Right renal pelvis (tissue), 4 donors: ENCODE results near the gene C11orf86. TPM values are rescaled to one million over a fixed set of nuclear protein-coding genes. Genes with fewer than 3 reads are reported as not detected.
"Not testable (repeated sequence)": the region's sequence is repeated elsewhere in the genome, so short reads cannot be mapped to it uniquely, and the experiment has no call there.

Experiments used
- DNase-seq, 4 donors: peaks; one replicate each; pipeline ENCODE4 v3.0.0-alpha.2; 2013; ENCODE audit warnings: low read depth in 4 of 4, low spot score in 3 of 4, missing footprints in 1 of 4
- polyA plus RNA-seq, 4 donors: library from polyadenylated mRNA; unstranded; fragments of 120-200 nt; gene quantifications; one replicate each; pipeline ENCODE4 v1.2.1, GENCODE V29; 2013; ENCODE audit not compliant: insufficient read length in 4 of 4

C11orf86 gene
- polyA plus RNA-seq, 4 donors, result 0.17 TPM; not detected in 3

DNA sequence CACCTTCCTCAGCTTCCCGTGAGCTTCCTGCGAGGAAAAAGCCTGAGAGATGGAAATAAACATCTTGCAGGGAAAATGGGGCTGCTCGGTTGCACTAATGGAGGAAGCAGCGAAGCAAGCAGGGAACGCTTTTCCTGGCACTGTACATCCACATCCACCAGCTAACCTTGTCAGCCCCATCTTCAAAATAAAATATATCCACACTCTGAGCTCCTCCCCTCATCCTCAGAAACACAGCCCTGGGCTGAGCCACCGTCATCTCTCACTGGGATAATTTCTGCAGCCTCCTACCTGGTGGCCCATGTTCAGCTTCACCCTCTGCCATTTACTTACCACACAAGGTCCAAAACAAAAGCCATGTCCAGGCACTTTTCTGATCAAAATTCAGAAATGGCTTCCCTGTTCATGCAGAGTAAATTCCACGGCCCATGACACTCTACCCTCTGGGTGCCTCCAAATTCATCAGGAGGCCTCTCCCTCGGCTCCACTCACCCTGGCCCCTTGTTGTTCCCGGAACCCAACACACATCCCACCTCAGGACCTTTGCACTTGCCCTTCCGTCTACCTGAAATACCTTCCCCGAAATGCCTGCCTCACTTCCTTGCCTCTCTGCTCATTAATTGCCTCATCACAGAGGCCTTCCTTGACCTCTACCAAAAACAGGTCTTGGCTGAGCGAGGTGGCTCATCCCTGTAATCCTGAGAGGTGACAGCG lies 13.0 kb downstream of the C11orf86 start:
- no peak for DNase-seq

DNA sequence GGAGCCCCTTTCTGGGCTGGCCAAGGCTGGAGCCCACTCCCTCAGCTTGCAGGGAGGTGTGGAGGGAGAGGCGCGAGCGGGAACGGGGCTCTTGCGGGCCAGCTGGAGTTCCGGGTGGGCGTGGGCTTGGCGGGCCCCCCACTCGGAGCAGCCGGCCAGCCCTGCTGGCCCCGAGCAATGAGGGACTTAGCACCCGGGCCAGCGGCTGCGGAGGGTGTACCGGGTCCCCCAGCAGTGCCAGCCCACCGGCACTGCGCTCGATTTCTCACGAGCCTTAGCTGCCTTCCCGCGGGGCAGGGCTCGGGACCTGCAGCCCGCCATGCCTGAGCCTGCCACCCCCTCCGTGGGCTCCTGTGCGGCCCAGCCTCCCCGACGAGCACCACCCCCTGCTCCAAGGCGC lies 13.6 kb downstream of the C11orf86 start:
- not testable (repeated sequence) for DNase-seq

DNA sequence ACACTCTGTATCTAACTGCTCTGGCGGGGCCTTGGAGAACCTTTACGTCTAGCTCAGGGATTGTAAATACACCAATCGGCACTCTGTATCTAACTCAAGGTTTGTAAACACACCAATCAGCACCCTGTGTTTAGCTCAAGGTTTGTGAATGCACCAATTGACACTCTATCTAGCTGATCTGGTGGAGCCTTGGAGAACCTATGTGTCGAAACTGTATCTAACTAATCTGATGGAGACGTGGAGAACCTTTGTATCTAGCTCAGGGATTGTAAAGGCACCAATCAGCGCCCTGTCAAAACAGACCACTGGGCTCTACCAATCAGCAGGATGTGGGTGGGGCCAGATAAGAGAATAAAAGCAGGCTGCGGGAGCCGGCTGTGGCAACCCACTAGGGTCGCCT lies 14.3 kb downstream of the C11orf86 start:
- DNase-seq, result not testable (repeated sequence)

DNA sequence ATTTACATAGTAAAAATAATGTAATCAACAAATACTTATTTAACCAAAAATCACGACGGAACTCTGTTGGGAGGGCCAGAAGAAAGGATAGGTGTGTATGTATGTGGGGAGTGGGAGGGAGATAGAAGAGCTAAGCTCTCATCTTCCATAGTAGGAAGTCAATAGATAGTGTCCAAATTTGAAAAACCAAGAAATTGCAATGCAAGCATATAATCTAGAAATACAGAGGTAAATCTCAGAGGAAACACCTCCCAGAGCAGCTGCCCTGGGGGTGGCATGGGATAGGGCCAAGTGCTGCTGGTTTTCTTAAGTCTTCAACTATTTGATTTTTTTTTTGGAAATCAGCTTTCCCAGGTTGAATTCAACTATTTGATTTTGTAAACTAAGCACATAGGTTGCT lies 16.9 kb downstream of the C11orf86 start:
- no peak for DNase-seq

DNA sequence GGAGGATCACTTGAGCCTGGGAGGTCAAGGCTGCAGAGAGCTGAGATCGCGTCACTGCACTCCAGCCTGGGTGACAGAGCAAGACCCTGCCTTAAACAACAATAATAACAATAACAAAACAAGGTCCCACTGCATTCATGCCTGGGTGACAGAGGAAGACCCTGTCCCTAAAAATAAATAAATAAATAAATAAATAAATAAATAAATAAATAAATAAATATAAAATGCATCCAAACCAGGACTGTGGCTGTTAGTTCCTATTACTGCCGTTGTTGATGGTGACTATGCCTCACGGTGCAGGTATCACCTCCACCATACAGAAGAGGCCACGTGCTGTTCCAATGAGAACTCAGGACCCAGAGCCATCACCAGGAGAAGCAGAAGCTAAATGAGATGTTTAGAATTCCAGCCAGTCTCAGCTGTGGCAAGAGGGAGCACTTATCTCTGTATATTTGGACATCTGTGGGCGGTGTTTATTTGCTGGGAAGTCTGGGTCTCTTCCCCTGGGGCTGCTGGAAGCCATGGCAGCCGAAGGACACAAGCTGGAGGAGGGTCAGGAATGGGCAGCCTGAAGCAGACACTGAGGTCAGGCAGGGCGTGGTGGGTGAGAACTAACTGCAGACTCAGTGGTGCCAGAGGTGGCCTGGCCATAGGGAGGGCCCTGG lies 21.6 kb downstream of the C11orf86 start:
- no peak for DNase-seq

DNA sequence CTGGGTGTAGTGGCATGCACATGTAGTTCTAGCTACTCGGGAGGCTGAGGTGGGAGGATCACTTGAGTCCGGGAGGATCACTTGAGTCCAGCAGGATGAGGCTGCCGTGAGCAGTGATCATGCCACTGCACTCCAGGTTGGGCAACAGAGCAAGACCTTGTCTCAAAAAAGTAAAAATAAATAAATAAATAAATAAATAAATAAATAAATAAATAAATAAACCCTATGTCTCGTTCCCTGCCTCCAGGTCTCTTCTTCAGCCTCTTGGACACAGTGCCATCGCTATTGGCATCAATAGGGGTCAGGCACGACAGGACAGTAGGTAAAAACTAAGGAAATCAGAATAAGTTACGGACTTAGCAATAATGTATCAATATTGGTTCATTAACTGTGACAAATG lies 24.5 kb downstream of the C11orf86 start:
- no peak for DNase-seq

DNA sequence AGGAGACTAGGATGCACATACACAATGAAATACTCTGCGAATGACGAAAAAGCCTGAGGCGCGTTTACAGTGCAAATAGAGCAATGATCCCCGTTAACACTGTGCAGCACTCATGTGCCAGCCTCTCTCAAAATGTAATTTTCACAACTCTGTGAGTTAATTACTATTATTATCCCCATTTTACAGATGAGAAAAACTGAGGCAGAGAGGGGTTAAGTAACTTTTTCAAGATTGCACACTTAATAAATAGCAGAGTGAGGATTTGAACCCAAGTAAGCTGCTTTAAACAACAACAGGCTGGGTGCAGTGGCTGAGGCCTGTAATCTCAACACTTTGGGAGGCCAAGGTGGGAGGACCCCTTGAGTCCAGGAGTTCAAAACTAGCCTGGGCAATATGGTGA lies 26.2 kb downstream of the C11orf86 start:
- DNase-seq, result no peak

DNA sequence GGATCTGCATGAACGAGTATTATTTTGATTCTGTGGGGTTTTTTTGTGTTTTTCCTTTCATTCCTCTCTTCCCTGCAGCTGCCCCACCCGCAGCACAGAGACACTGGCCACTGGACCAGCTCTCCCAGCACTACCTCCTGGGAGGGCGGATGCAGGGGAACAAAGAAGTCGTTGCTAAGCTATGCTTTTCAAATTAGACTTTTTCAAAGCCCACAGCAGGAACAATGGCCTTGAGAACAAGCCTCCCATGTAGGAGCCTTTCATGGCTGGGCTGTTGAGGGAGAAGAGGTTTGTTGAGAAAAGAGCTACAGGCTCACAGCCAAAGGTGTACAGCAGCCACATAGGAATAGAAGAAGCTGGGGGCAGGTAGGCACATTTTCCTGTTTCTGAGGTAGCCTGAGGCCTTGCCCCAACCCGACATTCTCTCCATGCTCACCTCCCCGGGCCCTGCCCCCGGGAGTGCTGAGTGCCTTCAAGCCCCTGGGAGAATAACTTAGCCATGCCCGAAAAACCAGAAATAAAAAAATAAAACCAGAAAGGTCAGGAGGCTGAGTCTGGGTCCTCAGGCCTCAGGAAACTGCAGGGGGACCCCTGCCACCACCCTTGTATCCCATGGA lies 27.3 kb downstream of the C11orf86 start:
- no peak for DNase-seq

DNA sequence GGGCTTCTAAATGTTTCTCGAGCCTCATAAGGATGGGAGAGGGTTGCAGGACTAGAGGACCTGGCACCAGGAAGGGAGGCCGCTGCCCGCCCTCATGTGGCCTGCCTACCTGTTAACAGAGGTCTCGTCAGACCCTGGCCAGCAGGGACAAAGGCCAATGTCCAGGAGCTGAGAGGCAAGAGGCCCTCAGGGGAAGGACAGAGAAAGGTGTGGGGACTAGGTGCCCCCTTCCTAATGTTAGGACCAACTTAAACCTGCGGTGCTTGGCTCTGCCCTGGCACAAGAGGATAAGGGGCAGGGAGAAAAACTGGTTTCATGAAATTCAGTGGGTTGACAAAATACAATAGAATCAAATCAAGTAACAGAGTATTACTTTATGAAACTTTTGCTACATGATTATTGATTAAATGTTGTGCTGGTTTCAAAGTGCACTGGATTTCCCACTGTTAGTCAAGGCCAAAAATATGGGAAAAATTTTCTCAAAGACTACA lies 27.9 kb downstream of the C11orf86 start:
- DNase-seq, result no peak

DNA sequence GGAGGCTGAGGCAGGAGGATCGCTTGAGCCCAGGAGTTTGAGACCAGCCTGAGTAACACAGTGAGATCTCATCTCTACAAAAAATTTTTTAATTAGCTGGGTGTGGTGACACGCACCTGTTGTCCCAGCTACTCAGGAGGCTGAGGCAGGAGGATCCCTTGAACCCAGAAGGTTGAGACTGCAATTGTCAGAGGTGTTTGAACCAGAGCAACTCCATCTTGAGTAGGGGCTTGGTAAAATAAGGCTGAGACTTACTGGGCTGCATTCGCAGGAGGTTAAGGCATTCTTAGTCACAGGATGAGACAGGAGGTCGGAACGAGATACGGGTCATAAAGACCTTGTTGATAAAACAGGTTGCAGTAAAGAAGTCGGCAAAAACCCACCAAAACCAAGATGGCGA lies 30.1 kb downstream of the C11orf86 start:
- DNase-seq, result not testable (repeated sequence)

DNA sequence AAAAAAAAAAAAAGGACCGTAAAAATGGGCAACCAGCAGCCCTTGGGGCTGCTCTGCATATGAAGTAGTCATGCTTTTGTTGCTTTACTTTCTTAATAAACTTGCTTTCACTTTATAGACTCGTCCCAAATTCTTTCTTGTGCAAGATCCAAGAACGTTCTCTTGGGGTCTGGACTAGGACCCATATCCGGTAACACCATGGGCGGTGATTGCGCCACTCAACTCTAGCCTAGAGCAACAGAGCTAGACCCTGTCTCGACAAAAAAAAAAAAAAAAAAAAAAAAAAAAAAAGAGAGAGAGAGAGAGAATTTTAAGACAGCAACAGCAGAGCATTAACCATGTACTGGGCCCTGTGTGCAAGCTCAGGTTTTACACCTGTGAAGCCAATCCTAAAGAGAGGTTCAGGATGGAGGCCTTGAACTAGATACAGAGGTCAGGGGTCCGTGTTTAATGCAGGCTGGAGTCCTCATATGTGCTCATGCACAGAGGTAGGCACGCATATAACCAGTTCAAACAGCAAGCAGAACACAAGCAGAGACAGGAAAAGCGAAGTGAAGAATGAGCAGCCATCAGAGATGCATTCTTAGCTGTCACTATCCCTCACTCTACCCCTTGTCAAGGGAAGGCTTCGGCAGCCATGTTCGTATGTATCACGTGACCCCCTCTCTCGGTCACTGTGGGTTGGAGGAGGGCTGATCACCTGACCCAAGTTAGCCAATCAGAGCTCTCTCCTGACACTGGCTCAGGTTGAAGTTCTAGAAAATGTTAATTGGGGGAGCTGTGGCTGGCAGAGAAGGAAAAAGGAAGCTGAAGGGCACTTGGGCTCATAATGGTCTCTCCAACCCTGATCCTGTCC lies 31.2 kb downstream of the C11orf86 start:
- DNase-seq, result no peak

DNA sequence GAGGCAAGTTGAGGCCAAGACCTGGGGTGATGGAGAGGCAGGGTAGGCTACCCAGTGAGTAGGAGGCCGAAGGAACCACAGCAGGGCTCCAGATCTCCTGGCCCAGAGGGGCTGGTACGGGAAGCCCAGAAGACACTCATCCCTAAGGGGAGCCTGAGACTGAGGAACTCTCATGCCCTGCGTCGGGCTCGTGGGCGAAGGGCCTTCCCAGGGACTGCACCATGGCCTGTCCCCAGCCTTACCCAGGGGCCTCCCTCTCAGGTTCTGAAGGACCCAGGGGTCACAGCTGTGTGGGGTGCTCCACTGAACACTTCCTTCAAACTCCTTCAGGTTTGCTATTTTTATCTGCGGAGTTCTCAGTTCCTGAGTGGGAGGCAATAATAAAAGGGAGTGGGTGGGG lies 32.0 kb downstream of the C11orf86 start:
- no peak for DNase-seq

DNA sequence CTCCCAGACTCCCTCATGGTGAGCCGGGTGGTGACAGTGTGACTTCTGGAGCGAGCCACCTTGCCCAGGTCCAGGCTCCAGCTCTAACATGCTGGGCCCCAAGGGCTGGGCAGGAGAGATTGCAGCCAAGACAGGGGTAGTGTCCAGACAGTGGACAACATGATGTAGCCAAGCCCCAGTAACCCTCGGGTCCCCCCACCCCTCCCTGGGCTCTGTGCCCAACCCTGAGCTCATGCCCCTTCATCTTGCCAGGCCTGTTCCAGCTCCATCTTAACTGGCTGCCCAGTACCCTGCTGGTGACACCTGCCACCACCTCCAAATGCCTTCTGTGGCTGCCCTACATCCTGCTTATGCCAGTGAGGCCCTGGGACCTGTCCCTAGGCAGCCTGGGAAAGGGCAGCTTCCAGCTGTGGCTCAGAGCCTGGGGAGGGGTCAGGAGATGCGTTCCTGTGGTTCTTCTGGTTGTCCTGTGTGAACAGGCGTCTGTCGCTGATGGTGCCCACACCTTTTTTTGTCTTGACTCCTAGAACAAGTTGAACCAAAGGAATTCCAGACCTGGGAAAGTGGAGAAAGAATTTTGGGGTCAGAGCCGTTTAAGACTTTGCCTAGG lies 35.3 kb downstream of the C11orf86 start:
- DNase-seq, result no peak

DNA sequence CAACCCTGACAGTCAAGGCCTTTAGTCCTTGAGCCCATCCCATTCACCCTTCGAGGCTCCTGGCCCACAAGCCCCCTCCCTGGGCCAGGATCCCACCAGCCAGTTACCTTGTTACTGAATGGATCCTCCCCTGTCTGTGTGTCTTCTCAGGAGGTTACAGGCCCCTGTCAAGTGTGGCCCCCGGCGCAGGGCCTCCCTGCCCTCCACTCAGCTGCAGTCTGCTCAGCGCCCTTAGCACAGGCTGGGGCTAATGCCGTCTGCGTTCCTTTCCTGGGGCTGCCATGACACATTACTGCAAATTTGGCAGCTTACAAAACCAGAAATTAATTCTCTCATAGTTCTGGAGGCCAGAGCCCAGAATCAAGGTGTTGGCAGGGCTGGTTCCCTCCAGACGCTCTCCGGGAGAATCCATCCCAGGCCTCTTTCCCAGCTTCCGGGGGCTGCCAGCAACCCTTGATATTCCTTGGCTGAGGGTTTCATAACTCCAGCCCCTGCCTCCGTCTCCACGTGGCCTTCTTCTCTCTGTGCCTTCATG lies 38.5 kb downstream of the C11orf86 start:
- no peak for DNase-seq

DNA sequence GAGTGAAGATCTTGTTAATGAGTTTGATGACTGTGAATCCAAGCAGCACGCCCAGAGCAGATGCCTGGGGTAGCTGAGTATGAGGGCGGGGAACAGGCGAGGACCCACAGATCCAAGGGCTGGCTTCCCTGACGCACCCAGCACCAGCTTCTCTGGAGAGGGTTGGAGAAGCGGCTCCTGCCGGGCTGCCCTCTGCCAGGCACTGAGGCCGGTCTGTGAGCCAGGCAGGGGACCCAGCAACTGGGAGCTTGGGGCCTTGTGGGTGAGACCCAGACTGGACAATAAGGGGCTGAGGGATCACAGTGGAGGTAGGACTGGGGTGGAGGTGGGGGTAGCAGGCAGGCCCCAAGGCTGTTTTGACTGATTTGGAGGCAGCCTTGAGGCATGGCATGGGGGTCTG lies 39.2 kb downstream of the C11orf86 start:
- DNase-seq, result no peak

DNA sequence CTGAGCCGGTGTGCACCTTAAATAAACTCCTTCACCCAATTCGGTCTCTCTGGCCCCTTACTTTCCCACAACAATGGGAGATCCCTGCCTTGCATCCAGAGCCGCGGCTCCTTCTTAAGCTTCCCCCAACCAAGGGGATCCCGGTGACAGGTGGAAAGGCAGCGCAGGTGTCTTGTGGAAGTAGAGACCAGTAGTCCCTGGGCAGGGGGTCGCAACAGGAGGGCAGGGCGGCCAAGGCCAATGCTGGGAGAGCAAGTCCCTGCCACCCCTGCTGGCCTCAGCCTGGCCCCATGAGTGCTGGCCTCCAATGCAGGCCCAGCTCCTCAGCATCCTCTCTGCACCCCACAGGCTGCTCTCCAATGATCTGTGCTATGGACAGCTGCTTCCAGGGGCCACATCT lies 39.9 kb downstream of the C11orf86 start:
- no peak for DNase-seq

DNA sequence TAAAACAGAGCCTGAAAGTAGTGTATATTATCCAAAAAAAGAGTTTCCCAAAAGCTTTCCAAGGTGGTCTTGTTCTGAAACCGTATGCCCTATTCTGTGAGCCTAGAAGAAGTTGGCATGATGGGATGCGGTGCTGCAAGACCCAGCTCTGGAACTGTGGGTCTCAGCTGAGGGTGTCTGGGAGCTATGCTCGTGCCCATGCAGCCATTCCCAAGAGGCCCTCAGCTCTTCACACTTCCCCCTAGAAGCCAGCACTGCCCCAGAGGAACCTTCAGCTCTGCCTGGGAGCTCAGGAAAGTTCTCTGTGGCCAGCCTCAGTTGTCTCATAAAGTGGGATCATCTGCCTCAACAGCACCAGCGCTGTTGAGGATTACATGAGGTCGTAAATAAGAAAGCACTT lies 41.4 kb downstream of the C11orf86 start:
- DNase-seq, result no peak

DNA sequence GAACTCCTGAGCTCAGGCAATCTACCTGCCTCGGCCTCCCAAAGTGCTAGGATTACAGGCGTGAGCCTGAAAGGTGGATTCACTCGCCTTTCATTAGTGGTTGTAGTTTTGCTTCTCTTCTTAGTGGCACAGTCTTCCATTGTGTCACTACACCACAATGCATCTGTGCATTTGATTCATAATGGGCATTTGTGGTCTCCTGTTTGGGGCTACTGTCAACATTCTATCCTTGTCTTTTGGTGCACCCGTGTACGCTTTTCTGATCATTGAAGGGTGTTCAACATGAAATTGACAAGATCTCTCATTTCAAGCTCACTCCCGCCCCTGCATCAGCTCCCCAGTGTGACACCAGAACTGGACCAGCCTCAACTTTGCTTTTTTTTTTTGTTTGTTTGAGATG lies 45.8 kb downstream of the C11orf86 start:
- no peak for DNase-seq

DNA sequence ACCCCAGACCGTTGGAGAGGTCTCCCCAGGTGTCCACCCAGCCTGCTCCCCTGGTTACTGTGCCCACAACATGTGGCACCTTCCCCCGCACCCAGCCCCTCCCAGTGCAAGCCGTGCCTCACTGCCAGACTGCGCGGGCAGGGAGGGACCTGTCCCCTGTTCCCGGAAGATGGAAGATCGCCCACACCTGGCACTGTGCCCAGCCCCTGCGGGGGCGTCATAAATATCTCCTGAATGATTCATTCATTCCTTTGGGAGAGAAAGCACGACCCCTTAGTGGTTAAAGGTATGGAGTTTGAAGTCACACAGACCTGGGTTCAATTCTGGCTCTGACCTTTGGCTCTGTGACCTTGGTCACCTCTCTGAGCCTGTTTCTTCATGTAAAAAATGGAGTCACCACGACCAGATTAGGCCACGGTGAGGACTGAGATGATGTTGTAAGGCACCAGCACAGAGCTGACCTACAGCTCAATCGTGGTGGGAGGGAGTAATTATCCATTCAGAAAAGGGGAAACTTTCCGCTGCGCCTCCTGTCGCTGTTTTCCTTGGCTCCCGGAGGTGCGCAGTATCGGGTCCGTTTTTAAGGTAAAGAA lies 47.3 kb downstream of the C11orf86 start:
- DNase-seq, result no peak
